HT-29 (cell line): ENCODE measurements around the gene OR10A7. TPM values are rescaled to one million over a fixed set of nuclear protein-coding genes. Genes with fewer than 3 reads are reported as not detected.
"Not testable (repeated sequence)": the region's sequence is repeated elsewhere in the genome, so short reads cannot be mapped to it uniquely, and the experiment has no call there.

Experiments used
- DNase-seq: peaks from one replicate; pipeline ENCODE4 v3.0.0-alpha.2; 2015; ENCODE audit warnings: low spot score
- total RNA-seq: library from RNA; depleted of rRNA; stranded (reverse); fragments of >200 nt; shearing (Covaris generic); gene quantifications from 2 replicates; pipeline ENCODE4 v1.2.3, GENCODE V29; 2014; rRNA removed

The OR10A7 gene
- not detected in 2 replicates for total RNA-seq

- DNase-seq, result no peak
These were observed at the start of gene OR10A7 for GRCh38 chr12:55220725-55221124. Gene OR10A7 (plus strand): TSS chr12:55221025. CDS start chr12:55221025, 0 bp downstream.

GRCh38 chr12:55171445-55171844 is 49.4 kb upstream of the OR10A7 start:
- no peak for DNase-seq

- DNase-seq, result not testable (repeated sequence)
These were observed 49.0 kb upstream of the OR10A7 start for GRCh38 chr12:55171846-55172245.

GRCh38 chr12:55172686-55173085 is 48.1 kb upstream of the OR10A7 start:
- no peak for DNase-seq

- DNase-seq, result no peak
These were observed 47.4 kb upstream of the OR10A7 start for GRCh38 chr12:55173456-55173855.

GRCh38 chr12:55188573-55188972 is 32.3 kb upstream of the OR10A7 start:
- no peak for DNase-seq

GRCh38 chr12:55188974-55189556 is 31.8 kb upstream of the OR10A7 start:
- DNase-seq, result peak; percentile 89

- no peak for DNase-seq
These were observed 26.4 kb upstream of the OR10A7 start for GRCh38 chr12:55194382-55194781.

GRCh38 chr12:55226523-55226922 is 5.7 kb downstream of the OR10A7 start:
- DNase-seq, result no peak

- no peak for DNase-seq
These were observed 6.8 kb downstream of the OR10A7 start for GRCh38 chr12:55227643-55228042.

- no peak for DNase-seq
These were observed 23.5 kb downstream of the OR10A7 start, which contains the start of gene OR6C74 for GRCh38 chr12:55244309-55244708. Gene OR6C74 (plus strand): TSS chr12:55244609. CDS start chr12:55247288, 2,679 bp downstream.

GRCh38 chr12:55246159-55246558 is 25.3 kb downstream of the OR10A7 start:
- no peak for DNase-seq

- no peak for DNase-seq
These were observed 30.1 kb downstream of the OR10A7 start for GRCh38 chr12:55250944-55251343.

GRCh38 chr12:55253281-55253680 is 32.5 kb downstream of the OR10A7 start:
- no peak for DNase-seq

- no peak for DNase-seq
These were observed 36.0 kb downstream of the OR10A7 start for GRCh38 chr12:55256831-55257230.

- DNase-seq, result no peak
These were observed 37.5 kb downstream of the OR10A7 start for GRCh38 chr12:55258303-55258702.

Other genes with a start within 250 kb of the OR10A7 start
- gene TESPA1, start 236.3 kb upstream of the OR10A7 start, total RNA-seq, result not detected in 2 replicates
- not detected in 2 replicates for gene NEUROD4, start 201.1 kb upstream of the OR10A7 start, total RNA-seq
- not detected in 2 replicates for gene OR9K2, start 94.6 kb upstream of the OR10A7 start, total RNA-seq
- not detected in 2 replicates for gene OR6C74, start 23.6 kb downstream of the OR10A7 start, total RNA-seq
- not detected in 2 replicates for gene OR6C6, start 75.5 kb downstream of the OR10A7 start, total RNA-seq
- gene OR6C1, start 93.3 kb downstream of the OR10A7 start, total RNA-seq, result not detected in 2 replicates
- gene OR6C3, start 109.7 kb downstream of the OR10A7 start, total RNA-seq, result not detected in 2 replicates
- not detected in 2 replicates for gene OR6C75, start 141.9 kb downstream of the OR10A7 start, total RNA-seq
- gene OR6C65, start 179.5 kb downstream of the OR10A7 start, total RNA-seq, result not detected in 2 replicates
- gene OR6C76, start 205.2 kb downstream of the OR10A7 start, total RNA-seq, result not detected in 2 replicates
- gene OR6C2, start 223.1 kb downstream of the OR10A7 start, total RNA-seq, result not detected in 2 replicates
- gene OR6C70, start 249.1 kb downstream of the OR10A7 start, total RNA-seq, result not detected in 2 replicates